ENCODE measurements around the gene RTCA. TPM values are rescaled to one million over a fixed set of nuclear protein-coding genes. Genes with fewer than 3 reads are reported as not detected.
"Not testable (repeated sequence)": the region's sequence is repeated elsewhere in the genome, so short reads cannot be mapped to it uniquely, and the experiment has no call there.

Gene RTCA
- polyA plus RNA-seq, 1 donor from 2014 or later: 95.2 TPM

- no peaks in the 10 kb centered on the region for H3K9me3 ChIP-seq (ENCODE audit: low read length)
- H2AFZ ChIP-seq (ENCODE audit: low read depth, low read length): no peak overlapping the region
- no peak overlapping the region for H3K4me3 ChIP-seq (ENCODE audit: low read length)
- no peaks in the 10 kb centered on the region for H3K27me3 ChIP-seq (ENCODE audit: insufficient read depth, low read depth, low read length)
- no peaks in the 10 kb centered on the region for H4K20me1 ChIP-seq (ENCODE audit: insufficient read depth)
- H3K79me2 ChIP-seq (replicated peaks; ENCODE audit: insufficient read depth, low read length): peaks cover 4% of the 10 kb centered on the region
- no peak overlapping the region for H3K4me2 ChIP-seq (ENCODE audit: low read length)
- no peaks in the 10 kb centered on the region for H3K36me3 ChIP-seq (ENCODE audit: insufficient read depth, low read length)
- no peak overlapping the region for H3K27ac ChIP-seq (ENCODE audit: low read length)
- TF ChIP-seq EP300 (conservative IDR thresholded peaks at IDR 0.05; ENCODE audit: poor library complexity, severe bottlenecking): no peak
- no peak for TF ChIP-seq POLR2AphosphoS5 (IDR thresholded peaks at IDR 0.05)
- TF ChIP-seq TAF1 (IDR thresholded peaks at IDR 0.05; ENCODE audit: low read depth): no peak
- TF ChIP-seq MXI1 (conservative IDR thresholded peaks at IDR 0.05; ENCODE audit: poor library complexity, severe bottlenecking): no peak
- no peak for TF ChIP-seq EZH2 (IDR thresholded peaks at IDR 0.05; ENCODE audit: borderline replicate concordance, insufficient read depth, low read length, poor library complexity, severe bottlenecking)
- no peaks in the 10 kb centered on the region for H3K9me2 ChIP-seq (ENCODE audit: insufficient read depth, low read length)
- H3K9ac ChIP-seq (ENCODE audit: low read length): no peak overlapping the region
- H3F3A ChIP-seq (ENCODE audit: insufficient read depth, low read length, poor library complexity, severe bottlenecking): no peaks in the 10 kb centered on the region
These were observed 12.5 kb upstream of the RTCA start for GRCh38 chr1:100253552-100253951.

- not testable (repeated sequence) for H3K9me3 ChIP-seq (ENCODE audit: low read length); H3K27ac ChIP-seq (ENCODE audit: low read length); H2AFZ ChIP-seq (ENCODE audit: low read depth, low read length); H3K9me2 ChIP-seq (ENCODE audit: insufficient read depth, low read length); H4K20me1 ChIP-seq (ENCODE audit: insufficient read depth); H3K79me2 ChIP-seq (replicated peaks; ENCODE audit: insufficient read depth, low read length); H3F3A ChIP-seq (ENCODE audit: insufficient read depth, low read length, poor library complexity, severe bottlenecking); H3K27me3 ChIP-seq (ENCODE audit: insufficient read depth, low read depth, low read length); H3K36me3 ChIP-seq (ENCODE audit: insufficient read depth, low read length); H3K4me3 ChIP-seq (ENCODE audit: low read length); H3K9ac ChIP-seq (ENCODE audit: low read length); H3K4me2 ChIP-seq (ENCODE audit: low read length)
These were observed 9.7 kb upstream of the RTCA start for GRCh38 chr1:100256273-100256672.

GRCh38 chr1:100258427-100258826 is 7.6 kb upstream of the RTCA start:
- H3K4me3 ChIP-seq (ENCODE audit: low read length); H3K9me2 ChIP-seq (ENCODE audit: insufficient read depth, low read length); H3K27ac ChIP-seq (ENCODE audit: low read length); H3K9ac ChIP-seq (ENCODE audit: low read length); H2AFZ ChIP-seq (ENCODE audit: low read depth, low read length); H3K9me3 ChIP-seq (ENCODE audit: low read length); H3F3A ChIP-seq (ENCODE audit: insufficient read depth, low read length, poor library complexity, severe bottlenecking); H3K36me3 ChIP-seq (ENCODE audit: insufficient read depth, low read length); H3K27me3 ChIP-seq (ENCODE audit: insufficient read depth, low read depth, low read length); H3K4me2 ChIP-seq (ENCODE audit: low read length); H3K79me2 ChIP-seq (replicated peaks; ENCODE audit: insufficient read depth, low read length); H4K20me1 ChIP-seq (ENCODE audit: insufficient read depth): not testable (repeated sequence)

GRCh38 chr1:100261686-100262085 is 4.3 kb upstream of the RTCA start:
- Histone ChIP-seq H3K79me2 (replicated peaks; ENCODE audit: insufficient read depth, low read length) (peaks cover 5% of the 10 kb centered on the region), H3K27ac (ENCODE audit: low read length) (no peak overlapping the region), H3K36me3 (ENCODE audit: insufficient read depth, low read length) (no peaks in the 10 kb centered on the region), H3K9me3 (ENCODE audit: low read length) (no peaks in the 10 kb centered on the region), H3K9me2 (ENCODE audit: insufficient read depth, low read length) (no peaks in the 10 kb centered on the region), H3K27me3 (ENCODE audit: insufficient read depth, low read depth, low read length) (no peaks in the 10 kb centered on the region), H3F3A (ENCODE audit: insufficient read depth, low read length, poor library complexity, severe bottlenecking) (no peaks in the 10 kb centered on the region), H3K4me3 (ENCODE audit: low read length) (no peak overlapping the region), H3K9ac (ENCODE audit: low read length) (no peak overlapping the region), H4K20me1 (ENCODE audit: insufficient read depth) (no peaks in the 10 kb centered on the region), H3K4me2 (ENCODE audit: low read length) (no peak overlapping the region), H2AFZ (ENCODE audit: low read depth, low read length) (no peak overlapping the region)
- TF ChIP-seq CTCF (IDR thresholded peaks at IDR 0.05; ENCODE audit: poor library complexity, severe bottlenecking): no peak
- TF ChIP-seq REST (IDR thresholded peaks at IDR 0.05; ENCODE audit: borderline replicate concordance): no peak
- no peak for TF ChIP-seq POLR2AphosphoS5 (IDR thresholded peaks at IDR 0.05)
- no peak for TF ChIP-seq RAD21 (conservative IDR thresholded peaks at IDR 0.05)
- TF ChIP-seq EP300 (conservative IDR thresholded peaks at IDR 0.05; ENCODE audit: poor library complexity, severe bottlenecking): no peak
- TF ChIP-seq EZH2 (IDR thresholded peaks at IDR 0.05; ENCODE audit: borderline replicate concordance, insufficient read depth, low read length, poor library complexity, severe bottlenecking): no peak
- no peak for TF ChIP-seq SMC3 (conservative IDR thresholded peaks at IDR 0.05; ENCODE audit: poor library complexity)
- no peak for TF ChIP-seq TAF1 (IDR thresholded peaks at IDR 0.05; ENCODE audit: low read depth)
- no peak for TF ChIP-seq MXI1 (conservative IDR thresholded peaks at IDR 0.05; ENCODE audit: poor library complexity, severe bottlenecking)

GRCh38 chr1:100264081-100264480 is 1.9 kb upstream of the RTCA start:
- H3K79me2 ChIP-seq (replicated peaks; ENCODE audit: insufficient read depth, low read length): peaks cover 20% of the 10 kb centered on the region
- not testable (repeated sequence) for H3K27ac ChIP-seq (ENCODE audit: low read length); H2AFZ ChIP-seq (ENCODE audit: low read depth, low read length); H3K36me3 ChIP-seq (ENCODE audit: insufficient read depth, low read length); H3K9me2 ChIP-seq (ENCODE audit: insufficient read depth, low read length); H3F3A ChIP-seq (ENCODE audit: insufficient read depth, low read length, poor library complexity, severe bottlenecking); H3K27me3 ChIP-seq (ENCODE audit: insufficient read depth, low read depth, low read length); H3K4me2 ChIP-seq (ENCODE audit: low read length); H3K9me3 ChIP-seq (ENCODE audit: low read length); H3K4me3 ChIP-seq (ENCODE audit: low read length); H4K20me1 ChIP-seq (ENCODE audit: insufficient read depth); H3K9ac ChIP-seq (ENCODE audit: low read length)

All from neural cell (in vitro differentiated cells).